PC-9 (cell line): ENCODE data around the gene GANC.

Source experiments
- EZH2 ChIP-seq: fragments of 200-600 bp; sonication (generic); IDR thresholded peaks from 2 replicates; pipeline ENCODE4 v1.8.0; 2017; ENCODE audit warnings: antibody characterized with exemption, low read depth
- TF ChIP-seq, protein P1 (sequence below): fragments of 200-600 bp; sonication (generic); conservative IDR thresholded peaks from 2 replicates; pipeline ENCODE4 v1.6.1; 2017; ENCODE audit warnings: mixed run types, antibody characterized with exemption, mild to moderate bottlenecking, moderate library complexity

DNA sequence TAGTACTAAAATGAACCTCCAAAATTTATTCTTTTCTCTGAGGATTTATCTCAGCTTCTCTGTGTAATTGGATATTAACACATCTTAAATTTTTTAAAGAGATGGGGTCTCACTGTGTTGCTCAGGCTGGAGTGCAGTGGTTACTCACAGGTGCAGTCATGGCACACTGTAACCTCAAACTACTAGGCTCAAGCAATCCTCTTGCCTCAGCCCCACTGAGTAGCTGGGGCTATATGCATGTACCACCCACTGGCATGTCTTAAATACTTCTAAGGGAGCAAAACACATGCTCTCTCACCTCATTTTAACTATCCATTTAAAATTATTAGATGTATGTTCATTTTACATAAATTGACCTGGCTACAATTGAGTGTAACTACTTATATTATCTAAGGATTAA lies 11.6 kb downstream of the GANC start:
- TF ChIP-seq, protein P1, sequence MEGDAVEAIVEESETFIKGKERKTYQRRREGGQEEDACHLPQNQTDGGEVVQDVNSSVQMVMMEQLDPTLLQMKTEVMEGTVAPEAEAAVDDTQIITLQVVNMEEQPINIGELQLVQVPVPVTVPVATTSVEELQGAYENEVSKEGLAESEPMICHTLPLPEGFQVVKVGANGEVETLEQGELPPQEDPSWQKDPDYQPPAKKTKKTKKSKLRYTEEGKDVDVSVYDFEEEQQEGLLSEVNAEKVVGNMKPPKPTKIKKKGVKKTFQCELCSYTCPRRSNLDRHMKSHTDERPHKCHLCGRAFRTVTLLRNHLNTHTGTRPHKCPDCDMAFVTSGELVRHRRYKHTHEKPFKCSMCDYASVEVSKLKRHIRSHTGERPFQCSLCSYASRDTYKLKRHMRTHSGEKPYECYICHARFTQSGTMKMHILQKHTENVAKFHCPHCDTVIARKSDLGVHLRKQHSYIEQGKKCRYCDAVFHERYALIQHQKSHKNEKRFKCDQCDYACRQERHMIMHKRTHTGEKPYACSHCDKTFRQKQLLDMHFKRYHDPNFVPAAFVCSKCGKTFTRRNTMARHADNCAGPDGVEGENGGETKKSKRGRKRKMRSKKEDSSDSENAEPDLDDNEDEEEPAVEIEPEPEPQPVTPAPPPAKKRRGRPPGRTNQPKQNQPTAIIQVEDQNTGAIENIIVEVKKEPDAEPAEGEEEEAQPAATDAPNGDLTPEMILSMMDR: no peak
- no peak for TF ChIP-seq EZH2
